ENCODE results near the gene THAP9. TPM values are rescaled to one million over a fixed set of nuclear protein-coding genes. Genes with fewer than 3 reads are reported as not detected.

The THAP9 gene
- total RNA-seq, 4 donors from 2014 or later = 1.8 to 10.2 (median 2.9) TPM

DNA sequence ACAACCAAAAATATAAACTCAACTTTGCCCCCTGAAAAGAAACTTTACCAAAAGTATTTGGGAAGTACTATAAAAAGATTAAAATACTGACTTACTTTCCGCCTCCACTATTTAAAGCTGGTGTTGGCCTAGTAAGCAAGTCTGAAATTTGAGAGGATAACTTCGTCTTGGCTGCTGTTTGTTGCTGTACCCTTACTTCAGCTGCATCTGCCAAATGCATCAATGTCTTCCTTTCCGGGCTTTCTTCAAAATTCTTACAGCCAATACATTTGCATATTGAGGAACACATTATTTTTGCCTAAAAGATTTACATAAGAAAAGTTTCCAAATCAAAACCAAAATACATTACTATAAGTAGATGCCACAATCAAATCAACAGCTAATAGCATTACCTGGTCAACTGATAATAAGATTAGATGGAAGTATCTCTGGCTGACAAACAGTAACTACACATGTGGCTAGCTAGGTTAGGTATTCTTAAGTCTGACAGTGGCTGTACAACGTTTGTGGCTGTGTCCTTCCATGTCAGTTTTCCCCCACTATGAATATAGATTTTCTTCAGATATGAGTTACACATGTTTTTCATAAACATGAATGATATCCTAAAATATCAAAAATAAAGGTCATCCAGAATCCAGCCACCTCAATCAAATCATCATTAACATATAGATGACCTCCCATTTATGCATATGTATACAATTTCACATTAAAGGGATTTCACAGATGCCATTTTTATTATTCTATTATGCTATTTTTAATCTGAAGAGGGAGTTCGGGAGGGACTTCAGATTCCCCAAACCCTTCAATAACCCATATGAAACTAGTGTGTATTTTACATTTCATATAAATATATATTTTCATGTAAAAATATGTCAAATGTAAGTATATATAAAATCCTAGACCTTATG lies 30.6 kb downstream of the THAP9 start:
- ATAC-seq (ENCODE audit: low FRiP score) (no peak), DNase-seq (ENCODE audit: low spot score) (no peak)
- TF ChIP-seq, protein P1, sequence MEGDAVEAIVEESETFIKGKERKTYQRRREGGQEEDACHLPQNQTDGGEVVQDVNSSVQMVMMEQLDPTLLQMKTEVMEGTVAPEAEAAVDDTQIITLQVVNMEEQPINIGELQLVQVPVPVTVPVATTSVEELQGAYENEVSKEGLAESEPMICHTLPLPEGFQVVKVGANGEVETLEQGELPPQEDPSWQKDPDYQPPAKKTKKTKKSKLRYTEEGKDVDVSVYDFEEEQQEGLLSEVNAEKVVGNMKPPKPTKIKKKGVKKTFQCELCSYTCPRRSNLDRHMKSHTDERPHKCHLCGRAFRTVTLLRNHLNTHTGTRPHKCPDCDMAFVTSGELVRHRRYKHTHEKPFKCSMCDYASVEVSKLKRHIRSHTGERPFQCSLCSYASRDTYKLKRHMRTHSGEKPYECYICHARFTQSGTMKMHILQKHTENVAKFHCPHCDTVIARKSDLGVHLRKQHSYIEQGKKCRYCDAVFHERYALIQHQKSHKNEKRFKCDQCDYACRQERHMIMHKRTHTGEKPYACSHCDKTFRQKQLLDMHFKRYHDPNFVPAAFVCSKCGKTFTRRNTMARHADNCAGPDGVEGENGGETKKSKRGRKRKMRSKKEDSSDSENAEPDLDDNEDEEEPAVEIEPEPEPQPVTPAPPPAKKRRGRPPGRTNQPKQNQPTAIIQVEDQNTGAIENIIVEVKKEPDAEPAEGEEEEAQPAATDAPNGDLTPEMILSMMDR (IDR thresholded peaks at IDR 0.05) = no peak

DNA sequence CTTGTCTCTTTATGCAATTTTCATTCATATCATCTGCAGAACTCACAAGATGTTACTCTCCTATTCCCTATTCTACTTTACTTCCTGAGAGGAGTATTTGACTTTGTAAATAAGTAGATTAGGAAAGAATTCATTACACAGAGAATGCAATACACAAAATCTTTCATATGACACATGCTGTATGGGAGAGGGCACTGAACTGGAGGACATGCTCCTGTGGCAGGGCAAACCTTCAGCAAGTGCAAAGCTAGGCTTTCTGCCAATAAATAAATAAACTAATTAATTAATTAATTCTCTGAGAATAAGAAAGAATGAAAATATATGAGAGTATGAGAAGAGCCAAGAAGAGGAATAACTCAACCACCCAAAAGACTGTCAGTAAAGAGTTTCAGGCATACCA lies 33.9 kb downstream of the THAP9 start:
- ATAC-seq (ENCODE audit: low FRiP score) (no peak), DNase-seq (ENCODE audit: low spot score) (no peak)
- TF ChIP-seq, protein P1 (IDR thresholded peaks at IDR 0.05) = no peak

DNA sequence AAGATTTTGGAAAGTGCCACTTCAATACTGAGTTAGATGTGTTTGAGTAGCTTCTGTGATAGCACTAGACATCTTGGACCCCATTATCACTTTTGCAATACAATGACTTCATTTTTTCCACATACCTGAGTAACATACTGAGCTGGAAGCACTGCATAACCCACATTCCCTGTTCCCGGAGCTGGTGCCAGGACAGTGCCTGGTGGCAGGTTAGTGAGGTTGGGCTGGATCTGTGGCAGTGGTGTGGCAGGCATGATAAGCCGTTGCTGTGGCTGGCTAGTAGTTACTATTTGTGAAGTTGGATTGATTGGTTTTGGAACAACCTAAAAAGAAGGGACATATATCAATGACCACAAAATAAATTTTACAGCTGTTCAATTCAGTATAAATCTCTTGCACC lies 38.9 kb downstream of the THAP9 start:
- ATAC-seq (ENCODE audit: low FRiP score) = no peak
- TF ChIP-seq, protein P1 (IDR thresholded peaks at IDR 0.05) = no peak

DNA sequence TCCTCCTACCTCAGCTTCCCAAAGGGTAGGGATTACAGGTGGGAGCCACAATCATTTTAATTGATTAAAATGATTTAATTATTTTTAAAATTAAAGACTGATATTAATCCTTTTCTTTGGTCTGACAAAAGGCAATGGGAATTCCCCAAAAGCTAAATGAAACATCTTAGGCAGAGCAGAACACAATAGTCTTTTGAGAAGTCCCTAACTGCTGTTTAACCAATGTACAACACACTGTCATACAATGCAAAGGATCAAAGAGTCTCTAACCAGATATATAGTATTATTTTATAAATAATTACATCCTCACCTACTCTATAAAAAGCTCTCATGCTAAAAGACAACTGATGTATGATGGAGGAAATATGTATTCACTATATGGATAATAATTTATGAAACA lies 47.0 kb downstream of the THAP9 start:
- ATAC-seq (ENCODE audit: low FRiP score) = no peak
- TF ChIP-seq, protein P1 (IDR thresholded peaks at IDR 0.05) = no peak

More for the DNA sequence above, 38.9 kb downstream of the THAP9 start:
- no peak for DNase-seq (ENCODE audit: low spot score)

DNA sequence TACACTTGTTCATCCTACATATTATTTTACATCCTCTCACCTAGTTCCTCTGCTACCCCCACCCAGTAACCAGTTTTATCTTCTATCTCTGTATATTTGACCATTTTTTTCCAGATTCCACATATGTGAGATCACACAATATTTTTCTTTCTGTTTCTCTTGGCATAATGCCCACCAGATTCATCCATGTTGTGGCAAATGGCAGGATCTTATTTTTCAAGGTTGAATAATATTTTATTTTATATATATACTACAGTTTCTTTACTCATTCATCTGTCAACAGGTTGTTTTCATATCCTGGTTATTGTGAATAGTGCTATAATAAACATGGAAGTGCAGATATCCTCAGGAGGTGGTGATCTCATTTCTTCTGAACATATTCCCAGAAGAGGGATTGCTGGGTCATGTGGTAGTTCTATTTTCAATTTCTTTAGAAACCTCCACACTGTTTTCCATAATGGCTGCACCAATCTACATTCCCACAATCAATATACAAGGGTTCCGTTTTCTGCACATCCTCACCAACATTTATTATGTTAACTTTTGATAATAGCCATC lies 48.2 kb downstream of the THAP9 start:
- ATAC-seq (ENCODE audit: low FRiP score) (no peak), DNase-seq (ENCODE audit: low spot score) (no peak)
- TF ChIP-seq, protein P1 (IDR thresholded peaks at IDR 0.05) = no peak

More for the DNA sequence above, 47.0 kb downstream of the THAP9 start:
- DNase-seq (ENCODE audit: low spot score) = no peak

DNA sequence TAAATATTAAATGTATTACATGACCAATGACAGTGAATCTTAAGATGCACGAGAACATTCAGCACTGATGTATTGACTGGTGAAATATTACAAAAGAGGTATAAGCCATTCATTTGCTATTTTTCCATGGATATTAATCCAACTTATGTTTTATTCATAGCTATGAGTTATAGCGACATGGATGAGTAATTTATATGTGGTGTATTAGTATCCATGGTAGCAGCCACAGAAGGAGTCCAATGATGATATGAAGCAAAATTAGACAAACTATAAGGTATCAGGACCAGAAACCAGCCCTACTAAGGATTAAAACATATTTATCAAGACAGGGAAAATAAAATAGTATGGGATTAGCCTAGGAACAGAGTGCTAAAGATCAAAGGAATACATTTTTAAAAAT lies 50.7 kb downstream of the THAP9 start:
- ATAC-seq (ENCODE audit: low FRiP score) = no peak
- no peak for DNase-seq (ENCODE audit: low spot score)
- TF ChIP-seq, protein P1 (IDR thresholded peaks at IDR 0.05) = no peak
